Measurements from ENCODE around the gene AGAP3. TPM values are rescaled to one million over a fixed set of nuclear protein-coding genes. Genes with fewer than 3 reads are reported as not detected.

AGAP3 gene
- total RNA-seq, 1 donor from 2014 or later: 206 TPM

GRCh38 chr7:151080522-151081169 is 5.6 kb upstream of the AGAP3 start, which contains the start of gene FASTK:
FASTK (minus strand) TSS chr7:151080809; CDS start chr7:151080766, 43 bp downstream.
- TF ChIP-seq CTCF (IDR thresholded peaks at IDR 0.05; ENCODE audit: unreplicated experiment): no peak
- Mint-ChIP-seq H3K27me3 (ENCODE audit: unreplicated experiment) (peaks cover 16% of the 10 kb centered on the region), H3K4me3 (ENCODE audit: unreplicated experiment) (peak within 1 kb of the TSS; percentile 94), H3K27ac (ENCODE audit: unreplicated experiment) (no peak within 1 kb of the TSS), H3K36me3 (ENCODE audit: low read depth, unreplicated experiment) (peaks cover 16% of the 10 kb centered on the region), H3K9me3 (ENCODE audit: unreplicated experiment) (no peaks in the 10 kb centered on the region), H3K4me1 (ENCODE audit: unreplicated experiment) (peaks cover 30% of the 10 kb centered on the region)
- DNase-seq (ENCODE audit: low spot score): peak; percentile 87

GRCh38 chr7:151081170-151082101 is 4.8 kb upstream of the AGAP3 start:
- H3K4me3 Mint-ChIP-seq (ENCODE audit: unreplicated experiment): peak overlapping the region; percentile 73
- H3K36me3 Mint-ChIP-seq (ENCODE audit: low read depth, unreplicated experiment): peaks cover 8% of the 10 kb centered on the region
- no peak overlapping the region for H3K27ac Mint-ChIP-seq (ENCODE audit: unreplicated experiment)
- peaks cover 14% of the 10 kb centered on the region for H3K27me3 Mint-ChIP-seq (ENCODE audit: unreplicated experiment)
- no peak for DNase-seq (ENCODE audit: low spot score)
- peaks cover 31% of the 10 kb centered on the region for H3K4me1 Mint-ChIP-seq (ENCODE audit: unreplicated experiment)
- H3K9me3 Mint-ChIP-seq (ENCODE audit: unreplicated experiment): no peaks in the 10 kb centered on the region
- TF ChIP-seq CTCF (IDR thresholded peaks at IDR 0.05; ENCODE audit: unreplicated experiment): no peak

GRCh38 chr7:151082141-151083070 is 3.9 kb upstream of the AGAP3 start:
- Mint-ChIP-seq H3K4me3 (ENCODE audit: unreplicated experiment) (peak overlapping the region; percentile 98), H3K27ac (ENCODE audit: unreplicated experiment) (peak overlapping the region; percentile 57)

More at GRCh38 chr7:151082141-151083070, 3.9 kb upstream of the AGAP3 start:
- Mint-ChIP-seq H3K27me3 (ENCODE audit: unreplicated experiment) (peaks cover 14% of the 10 kb centered on the region), H3K4me1 (ENCODE audit: unreplicated experiment) (peaks cover 31% of the 10 kb centered on the region), H3K36me3 (ENCODE audit: low read depth, unreplicated experiment) (peaks cover 7% of the 10 kb centered on the region), H3K9me3 (ENCODE audit: unreplicated experiment) (no peaks in the 10 kb centered on the region)
- no peak for DNase-seq (ENCODE audit: low spot score)
- TF ChIP-seq CTCF (IDR thresholded peaks at IDR 0.05; ENCODE audit: unreplicated experiment): no peak
